Activated B cell treated with CpG ODN at 0.5 μM for 24 hours (primary cell): ENCODE data around the gene CFAP100. TPM values are rescaled to one million over a fixed set of nuclear protein-coding genes. Genes with fewer than 3 reads are reported as not detected.

Source experiments
- ATAC-seq: fragments of 200-7000 bp; cut with Tn5 transposase; one replicate; pipeline ENCODE4 v1.10.0; 2021; ENCODE audit warnings: low read depth, mild to moderate bottlenecking, moderate library complexity
- CTCF ChIA-PET: fragments of 350-600 bp; sonication (Branson Sonifier 250); formaldehyde crosslinking; loops from one replicate; lab custom pipeline; 2021; ENCODE audit warnings: antibody characterized with exemption; lab: Charles Lee
- POLR2A ChIA-PET: fragments of 350-600 bp; sonication (Branson Sonifier 250); formaldehyde crosslinking; loops from one replicate; lab custom pipeline; 2021; ENCODE audit warnings: antibody characterized with exemption; lab: Charles Lee
- DNase-seq: peaks from one replicate; pipeline ENCODE4 v3.0.0; 2022
- H3K27ac Mint-ChIP-seq: one replicate; pipeline ENCODE4 v1.8.0; 2020; ENCODE audit warnings: mixed read lengths
- H3K27me3 Mint-ChIP-seq: one replicate; pipeline ENCODE4 v1.8.0; 2021; ENCODE audit warnings: mixed read lengths
- H3K36me3 Mint-ChIP-seq: one replicate; pipeline ENCODE4 v1.8.0; 2021; ENCODE audit warnings: low read depth, mixed read lengths
- H3K4me1 Mint-ChIP-seq: one replicate; pipeline ENCODE4 v1.8.0; 2021; ENCODE audit warnings: mixed read lengths
- H3K4me3 Mint-ChIP-seq: one replicate; pipeline ENCODE4 v1.8.0; 2020; ENCODE audit warnings: mild to moderate bottlenecking, mixed read lengths
- H3K9me3 Mint-ChIP-seq: one replicate; pipeline ENCODE4 v1.8.0; 2020; ENCODE audit warnings: mixed read lengths
- CTCF ChIP-seq: fragments of 200-600 bp; IDR thresholded peaks from one replicate; pipeline ENCODE4 v1.8.0; 2022; ENCODE audit warnings: antibody characterized with exemption, mild to moderate bottlenecking
- intact Hi-C: fragments of 100-400 bp; cut with micrococcal nuclease; formaldehyde crosslinking; loops from one replicate; pipeline ENCODE4 v1.15.1; 2024
- total RNA-seq: library from RNA; stranded (reverse); gene quantifications from 2 replicates; pipeline ENCODE4 v1.2.3, GENCODE V29; 2022

Gene CFAP100
- total RNA-seq, 1 donor from 2014 or later = not detected

DNA sequence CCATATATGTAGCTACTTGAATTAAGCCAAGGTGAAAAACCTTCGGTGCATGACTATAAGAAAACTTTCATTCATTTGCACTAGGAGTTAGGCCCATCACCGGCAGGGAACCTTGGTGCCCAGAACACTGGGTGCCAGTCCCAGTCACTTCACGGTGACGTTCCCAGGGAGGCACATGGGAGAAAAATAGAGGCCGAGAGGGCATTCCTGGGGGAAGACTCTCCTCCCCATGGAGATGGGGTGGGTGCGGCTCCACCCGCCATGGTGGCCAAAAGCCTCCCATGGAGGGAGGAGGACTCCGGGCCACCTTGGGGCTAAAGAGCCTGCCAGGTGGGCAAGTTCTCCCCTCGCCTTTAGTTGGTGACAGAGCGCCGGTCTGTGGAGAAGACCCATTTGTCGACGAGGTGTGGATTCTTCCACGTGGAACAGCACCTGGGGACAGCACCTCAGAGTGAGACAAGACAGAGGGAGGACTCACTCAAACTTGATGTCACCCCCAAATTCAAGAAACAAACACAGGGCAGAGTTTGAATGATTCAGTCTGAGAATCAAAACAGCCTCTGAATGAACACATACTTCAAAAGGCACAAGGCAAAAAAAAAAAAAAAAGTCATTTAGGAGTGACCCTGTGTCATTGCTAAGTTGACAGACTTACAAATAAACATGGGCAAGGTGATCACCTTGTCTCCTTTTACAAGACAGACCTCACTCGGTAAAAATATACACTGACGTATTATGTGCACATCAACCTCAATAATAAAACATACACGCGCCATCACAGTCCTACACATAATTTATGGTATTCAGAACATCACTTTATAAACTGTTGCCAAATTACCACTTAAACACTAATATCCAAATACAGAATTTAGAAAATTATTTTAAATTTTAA is 42.4 kb downstream of the CFAP100 start:
- ChIA-PET POLR2A (no interaction called here), CTCF (no interaction called here)
- Mint-ChIP-seq H3K4me1 (no peaks in the 10 kb centered on the region), H3K27me3 (no peaks in the 10 kb centered on the region), H3K9me3 (no peaks in the 10 kb centered on the region), H3K4me3 (no peak overlapping the region), H3K36me3 (peaks cover 70% of the 10 kb centered on the region), H3K27ac (no peak overlapping the region)
- no peak for ATAC-seq
- intact Hi-C loops = no loop called here
- no peak for DNase-seq
- TF ChIP-seq CTCF = no peak

- intact Hi-C loops = no loop called here
Measured at GRCh38 chr3:126438186-126438585, 43.5 kb downstream of the CFAP100 start.

GRCh38 chr3:126438746-126439145 is 44.0 kb downstream of the CFAP100 start:
- DNase-seq (no peak), ATAC-seq (no peak)
- CTCF ChIA-PET = no interaction called here
- Mint-ChIP-seq H3K27me3 (no peaks in the 10 kb centered on the region), H3K27ac (no peak overlapping the region), H3K36me3 (peaks cover 77% of the 10 kb centered on the region), H3K4me3 (no peak overlapping the region), H3K4me1 (no peaks in the 10 kb centered on the region), H3K9me3 (no peaks in the 10 kb centered on the region)
- POLR2A ChIA-PET = no interaction called here
- intact Hi-C loops = no loop called here
- TF ChIP-seq CTCF = no peak

More at GRCh38 chr3:126438186-126438585, 43.5 kb downstream of the CFAP100 start:
- no peak for DNase-seq
- peaks cover 74% of the 10 kb centered on the region for H3K36me3 Mint-ChIP-seq
- H3K27me3 Mint-ChIP-seq = no peaks in the 10 kb centered on the region
- no peak for ATAC-seq
- no peaks in the 10 kb centered on the region for H3K9me3 Mint-ChIP-seq
- no peak for TF ChIP-seq CTCF
- CTCF ChIA-PET = no interaction called here
- no peaks in the 10 kb centered on the region for H3K4me1 Mint-ChIP-seq
- H3K27ac Mint-ChIP-seq = no peak overlapping the region
- POLR2A ChIA-PET = no interaction called here
- no peak overlapping the region for H3K4me3 Mint-ChIP-seq

- H3K4me3 Mint-ChIP-seq = no peak overlapping the region
- intact Hi-C loops = no loop called here
- no peaks in the 10 kb centered on the region for H3K4me1 Mint-ChIP-seq
- ChIA-PET POLR2A (no interaction called here), CTCF (no interaction called here)
- no peak for ATAC-seq
- peaks cover 73% of the 10 kb centered on the region for H3K36me3 Mint-ChIP-seq
- TF ChIP-seq CTCF = no peak
- no peak for DNase-seq
- no peak overlapping the region for H3K27ac Mint-ChIP-seq
- H3K9me3 Mint-ChIP-seq = no peaks in the 10 kb centered on the region
- H3K27me3 Mint-ChIP-seq = no peaks in the 10 kb centered on the region
Measured at GRCh38 chr3:126439346-126439967, 44.7 kb downstream of the CFAP100 start.

DNA sequence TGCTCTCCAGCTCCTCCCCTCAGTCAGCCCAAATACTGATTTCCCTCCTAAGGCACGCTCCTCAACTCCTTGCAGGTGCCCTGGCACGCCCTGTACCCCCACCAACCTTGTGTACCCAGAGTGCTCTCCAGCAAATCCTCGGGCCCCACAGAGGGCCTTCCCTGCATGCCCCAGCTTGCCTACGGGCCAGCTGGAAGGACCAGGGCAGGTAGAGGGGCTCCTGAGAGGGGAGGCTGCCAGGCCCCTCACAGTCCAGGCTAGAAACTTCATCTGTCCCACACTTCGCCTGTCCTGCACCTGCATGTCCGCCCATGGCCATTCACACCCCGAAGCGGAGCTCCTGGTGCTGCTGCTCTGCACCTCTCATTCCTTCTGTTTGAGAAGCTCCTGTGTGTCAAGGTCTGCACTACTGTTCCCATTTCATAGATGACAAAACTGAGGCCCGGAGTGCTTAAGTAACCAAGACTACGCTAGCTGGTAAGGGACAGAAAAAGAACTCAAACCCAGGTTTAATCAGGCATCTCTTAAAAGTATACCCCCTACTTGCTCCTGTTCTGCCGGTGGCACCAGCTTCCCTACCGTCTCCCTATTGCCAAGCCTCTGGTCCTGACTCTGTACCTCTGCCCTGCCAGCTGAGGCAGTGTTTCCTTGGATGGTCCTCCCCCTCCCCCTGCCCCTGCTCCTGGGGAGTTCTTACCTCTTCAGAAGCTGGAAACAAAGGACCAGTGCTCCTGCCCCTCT is 45.4 kb downstream of the CFAP100 start:
- CTCF ChIA-PET = no interaction called here
- peaks cover 68% of the 10 kb centered on the region for H3K36me3 Mint-ChIP-seq
- no peaks in the 10 kb centered on the region for H3K9me3 Mint-ChIP-seq
- TF ChIP-seq CTCF = no peak
- H3K27ac Mint-ChIP-seq = no peak overlapping the region
- no peaks in the 10 kb centered on the region for H3K4me1 Mint-ChIP-seq
- no peak overlapping the region for H3K4me3 Mint-ChIP-seq
- POLR2A ChIA-PET = no interaction called here
- H3K27me3 Mint-ChIP-seq = no peaks in the 10 kb centered on the region
- ATAC-seq (no peak), DNase-seq (no peak)
- intact Hi-C loops = no loop called here
